ENCODE data around the gene SRSF4.
"Not testable (repeated sequence)": the region's sequence is repeated elsewhere in the genome, so short reads cannot be mapped to it uniquely, and the experiment has no call there.

- TF ChIP-seq, protein P1, sequence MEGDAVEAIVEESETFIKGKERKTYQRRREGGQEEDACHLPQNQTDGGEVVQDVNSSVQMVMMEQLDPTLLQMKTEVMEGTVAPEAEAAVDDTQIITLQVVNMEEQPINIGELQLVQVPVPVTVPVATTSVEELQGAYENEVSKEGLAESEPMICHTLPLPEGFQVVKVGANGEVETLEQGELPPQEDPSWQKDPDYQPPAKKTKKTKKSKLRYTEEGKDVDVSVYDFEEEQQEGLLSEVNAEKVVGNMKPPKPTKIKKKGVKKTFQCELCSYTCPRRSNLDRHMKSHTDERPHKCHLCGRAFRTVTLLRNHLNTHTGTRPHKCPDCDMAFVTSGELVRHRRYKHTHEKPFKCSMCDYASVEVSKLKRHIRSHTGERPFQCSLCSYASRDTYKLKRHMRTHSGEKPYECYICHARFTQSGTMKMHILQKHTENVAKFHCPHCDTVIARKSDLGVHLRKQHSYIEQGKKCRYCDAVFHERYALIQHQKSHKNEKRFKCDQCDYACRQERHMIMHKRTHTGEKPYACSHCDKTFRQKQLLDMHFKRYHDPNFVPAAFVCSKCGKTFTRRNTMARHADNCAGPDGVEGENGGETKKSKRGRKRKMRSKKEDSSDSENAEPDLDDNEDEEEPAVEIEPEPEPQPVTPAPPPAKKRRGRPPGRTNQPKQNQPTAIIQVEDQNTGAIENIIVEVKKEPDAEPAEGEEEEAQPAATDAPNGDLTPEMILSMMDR (IDR thresholded peaks at IDR 0.05; ENCODE audit: insufficient read depth, low read depth, low read length), result not testable (repeated sequence)
- TF ChIP-seq EZH2 (IDR thresholded peaks at IDR 0.05; ENCODE audit: insufficient read depth, low read length), result not testable (repeated sequence)
These were observed 50.6 kb downstream of the SRSF4 start for GRCh38 chr1:29131056-29131455.
